PC-3 (cell line): ENCODE results near the gene HIPK2.

Experiments
- CTCF ChIP-seq: fragments of 300-600 bp; sonication (generic); conservative IDR thresholded peaks from 2 replicates; pipeline ENCODE4 v1.5.1; 2017; ENCODE audit warnings: antibody characterized with exemption, low read depth, mild to moderate bottlenecking, low read length
- EZH2 ChIP-seq: fragments of 300-600 bp; sonication (generic); IDR thresholded peaks from one replicate; pipeline ENCODE4 v1.6.1; 2017; ENCODE audit warnings: antibody characterized with exemption, mild to moderate bottlenecking, low read length; ENCODE audit not compliant: unreplicated experiment

- TF ChIP-seq EZH2 (no peak), CTCF (no peak)
Measured at GRCh38 chr7:139820089-139820488, 42.3 kb upstream of the HIPK2 start.
